ENCODE data around the gene EGFL8.
A peak's percentile ranks its signal among the peaks of the same experiment; 100 is the strongest.
"Not testable (repeated sequence)": the region's sequence is repeated elsewhere in the genome, so short reads cannot be mapped to it uniquely, and the experiment has no call there.

EGFL8 gene

DNA sequence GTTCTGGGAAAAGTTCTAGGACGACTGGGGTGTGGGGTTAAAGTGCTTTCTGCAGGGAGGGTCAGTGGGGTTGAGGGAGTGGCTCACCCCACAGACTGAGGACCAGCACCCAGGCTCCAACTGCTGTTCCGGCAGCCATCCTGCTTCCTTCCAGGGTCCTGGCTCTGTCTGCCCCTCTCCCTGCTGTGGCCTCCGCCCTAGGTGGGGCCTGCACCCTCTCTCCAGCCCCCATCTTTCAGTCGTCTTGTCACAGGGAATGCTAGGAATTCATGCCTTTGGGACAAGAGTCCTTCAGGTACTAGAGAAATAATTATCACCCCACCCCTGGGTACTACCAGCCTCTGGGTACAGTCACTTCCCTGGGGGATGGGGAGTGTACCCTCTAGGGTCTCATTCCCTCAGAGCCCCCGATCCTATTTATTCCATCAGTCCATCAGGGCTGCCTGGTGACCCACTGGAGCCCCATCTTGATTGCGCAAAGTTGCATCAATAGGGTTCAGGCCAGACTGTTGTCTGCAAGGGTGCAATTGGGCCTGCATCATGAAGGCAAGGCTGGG is 19.8 kb downstream of the EGFL8 start, which contains the start of gene AGER:
TSS of gene AGER (minus strand) at position 170 of the 557 bp plus-strand sequence. CDS start at position 139, 31 bp downstream.
- Histone ChIP-seq H3F3A (ENCODE audit: low read depth) (no peaks in the 10 kb centered on the region), H3K36me3 (ENCODE audit: insufficient read depth, low read length) (peaks cover 28% of the 10 kb centered on the region; the same call in 1 of the 2 replicates), H3K9me2 (replicated peaks; ENCODE audit: low read depth, low read length) (no peaks in the 10 kb centered on the region), H3K4me3 (ENCODE audit: low read length, poor library complexity, severe bottlenecking) (no peak within 1 kb of the TSS), H3K79me2 (ENCODE audit: insufficient read depth, low read length) (peaks cover 51% of the 10 kb centered on the region), H3K4me1 (ENCODE audit: insufficient read depth, low read length, poor library complexity, severe bottlenecking) (peaks cover 20% of the 10 kb centered on the region), H3K27me3 (ENCODE audit: insufficient read depth, low read length, poor library complexity, severe bottlenecking) (no peaks in the 10 kb centered on the region), H2AFZ (ENCODE audit: low read length) (no peak within 1 kb of the TSS), H3K4me2 (ENCODE audit: low read depth, low read length, poor library complexity, severe bottlenecking) (no peak within 1 kb of the TSS), H3K9me3 (ENCODE audit: insufficient read depth, low read depth, low read length) (no peaks in the 10 kb centered on the region), H4K20me1 (ENCODE audit: insufficient read depth, low read length, poor library complexity, severe bottlenecking) (peaks cover 10% of the 10 kb centered on the region), H3K9ac (ENCODE audit: low read depth, low read length, poor library complexity, severe bottlenecking) (no peak within 1 kb of the TSS)
- no peak for TF ChIP-seq EZH2phosphoT487 (IDR thresholded peaks at IDR 0.05; ENCODE audit: borderline replicate concordance)
- TF ChIP-seq, protein P1, sequence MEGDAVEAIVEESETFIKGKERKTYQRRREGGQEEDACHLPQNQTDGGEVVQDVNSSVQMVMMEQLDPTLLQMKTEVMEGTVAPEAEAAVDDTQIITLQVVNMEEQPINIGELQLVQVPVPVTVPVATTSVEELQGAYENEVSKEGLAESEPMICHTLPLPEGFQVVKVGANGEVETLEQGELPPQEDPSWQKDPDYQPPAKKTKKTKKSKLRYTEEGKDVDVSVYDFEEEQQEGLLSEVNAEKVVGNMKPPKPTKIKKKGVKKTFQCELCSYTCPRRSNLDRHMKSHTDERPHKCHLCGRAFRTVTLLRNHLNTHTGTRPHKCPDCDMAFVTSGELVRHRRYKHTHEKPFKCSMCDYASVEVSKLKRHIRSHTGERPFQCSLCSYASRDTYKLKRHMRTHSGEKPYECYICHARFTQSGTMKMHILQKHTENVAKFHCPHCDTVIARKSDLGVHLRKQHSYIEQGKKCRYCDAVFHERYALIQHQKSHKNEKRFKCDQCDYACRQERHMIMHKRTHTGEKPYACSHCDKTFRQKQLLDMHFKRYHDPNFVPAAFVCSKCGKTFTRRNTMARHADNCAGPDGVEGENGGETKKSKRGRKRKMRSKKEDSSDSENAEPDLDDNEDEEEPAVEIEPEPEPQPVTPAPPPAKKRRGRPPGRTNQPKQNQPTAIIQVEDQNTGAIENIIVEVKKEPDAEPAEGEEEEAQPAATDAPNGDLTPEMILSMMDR (conservative IDR thresholded peaks at IDR 0.05; ENCODE audit: low read length) = no peak

DNA sequence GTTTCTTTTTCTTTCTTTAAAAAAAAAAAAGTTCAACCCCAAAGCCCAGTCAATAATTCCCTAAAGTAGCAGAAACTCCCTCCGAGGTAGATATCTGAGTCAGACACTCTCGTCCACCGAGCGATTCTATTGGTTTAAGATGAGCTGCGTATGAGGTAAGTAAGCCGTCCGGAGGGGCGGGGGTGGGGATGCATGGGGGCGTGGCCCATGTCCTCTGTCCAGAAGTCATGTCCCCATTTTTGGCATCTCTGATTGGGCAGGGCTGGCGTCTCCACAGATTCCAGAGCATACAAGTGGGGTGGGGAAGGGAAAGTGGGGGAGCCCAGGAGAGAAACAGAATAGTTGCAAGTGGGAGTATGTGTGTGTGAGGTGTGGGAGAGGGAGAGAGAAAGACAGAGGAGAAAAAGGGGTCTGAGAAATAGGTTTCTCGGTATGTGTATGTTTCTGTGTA is 21.3 kb downstream of the EGFL8 start:
- H3K36me3 ChIP-seq (ENCODE audit: insufficient read depth, low read length) = peaks cover 28% of the 10 kb centered on the region; the same call in 1 of the 2 replicates

DNA sequence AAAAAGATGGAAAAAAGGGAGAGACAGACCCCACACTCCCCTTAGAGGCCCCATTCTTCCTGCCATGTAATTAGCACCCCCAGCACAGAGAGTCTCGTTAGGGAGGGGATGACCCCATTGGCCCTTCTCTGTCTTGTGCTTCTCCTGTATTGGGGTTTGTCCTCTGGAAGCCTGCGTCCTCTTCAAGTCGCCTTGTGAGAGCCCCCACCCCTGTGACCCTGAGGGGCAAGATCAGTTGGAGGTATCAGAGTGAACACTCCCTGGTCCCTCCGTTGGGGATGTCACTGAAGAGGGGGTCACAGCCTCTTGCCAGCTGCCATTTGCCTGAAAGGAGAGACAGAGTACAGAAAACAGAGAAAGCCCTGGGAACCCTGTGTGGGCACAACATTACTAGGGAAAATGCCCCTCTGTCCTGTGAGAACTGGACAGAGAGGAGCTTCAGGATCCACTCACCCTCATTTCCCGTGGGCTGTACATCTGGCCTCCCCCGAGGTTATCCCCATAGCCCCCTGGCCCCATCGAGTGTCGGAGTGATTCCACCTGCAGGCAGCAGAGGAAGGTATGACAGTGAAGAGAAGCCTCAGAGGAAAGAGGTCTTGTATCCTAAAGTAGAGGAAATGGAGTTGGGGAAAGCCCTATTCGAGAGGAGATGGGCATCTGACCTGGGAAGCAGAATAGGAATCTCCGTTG is 21.9 kb downstream of the EGFL8 start:
- Histone ChIP-seq H3K9ac (ENCODE audit: low read depth, low read length, poor library complexity, severe bottlenecking) (peak overlapping the region; percentile 22), H3K79me2 (ENCODE audit: insufficient read depth, low read length) (peaks cover 52% of the 10 kb centered on the region), H4K20me1 (ENCODE audit: insufficient read depth, low read length, poor library complexity, severe bottlenecking) (peaks cover 11% of the 10 kb centered on the region), H3K4me1 (ENCODE audit: insufficient read depth, low read length, poor library complexity, severe bottlenecking) (peaks cover 19% of the 10 kb centered on the region), H3K36me3 (ENCODE audit: insufficient read depth, low read length) (peaks cover 28% of the 10 kb centered on the region; the same call in 1 of the 2 replicates)
- H3K4me3 ChIP-seq (ENCODE audit: low read length, poor library complexity, severe bottlenecking); H3K27me3 ChIP-seq (ENCODE audit: insufficient read depth, low read length, poor library complexity, severe bottlenecking); H3K9me3 ChIP-seq (ENCODE audit: insufficient read depth, low read depth, low read length); H3K9me2 ChIP-seq (replicated peaks; ENCODE audit: low read depth, low read length); H3F3A ChIP-seq (ENCODE audit: low read depth); H2AFZ ChIP-seq (ENCODE audit: low read length); H3K4me2 ChIP-seq (ENCODE audit: low read depth, low read length, poor library complexity, severe bottlenecking): not testable (repeated sequence)

More for the DNA sequence above, 21.3 kb downstream of the EGFL8 start:
- H3K9me2 ChIP-seq (replicated peaks; ENCODE audit: low read depth, low read length); H3F3A ChIP-seq (ENCODE audit: low read depth); H3K9me3 ChIP-seq (ENCODE audit: insufficient read depth, low read depth, low read length); H2AFZ ChIP-seq (ENCODE audit: low read length); H3K4me3 ChIP-seq (ENCODE audit: low read length, poor library complexity, severe bottlenecking); H3K4me2 ChIP-seq (ENCODE audit: low read depth, low read length, poor library complexity, severe bottlenecking); H3K27me3 ChIP-seq (ENCODE audit: insufficient read depth, low read length, poor library complexity, severe bottlenecking); H3K9ac ChIP-seq (ENCODE audit: low read depth, low read length, poor library complexity, severe bottlenecking): not testable (repeated sequence)
- H3K4me1 ChIP-seq (ENCODE audit: insufficient read depth, low read length, poor library complexity, severe bottlenecking) = peaks cover 13% of the 10 kb centered on the region
- H3K79me2 ChIP-seq (ENCODE audit: insufficient read depth, low read length) = peaks cover 52% of the 10 kb centered on the region
- H4K20me1 ChIP-seq (ENCODE audit: insufficient read depth, low read length, poor library complexity, severe bottlenecking) = peaks cover 11% of the 10 kb centered on the region

DNA sequence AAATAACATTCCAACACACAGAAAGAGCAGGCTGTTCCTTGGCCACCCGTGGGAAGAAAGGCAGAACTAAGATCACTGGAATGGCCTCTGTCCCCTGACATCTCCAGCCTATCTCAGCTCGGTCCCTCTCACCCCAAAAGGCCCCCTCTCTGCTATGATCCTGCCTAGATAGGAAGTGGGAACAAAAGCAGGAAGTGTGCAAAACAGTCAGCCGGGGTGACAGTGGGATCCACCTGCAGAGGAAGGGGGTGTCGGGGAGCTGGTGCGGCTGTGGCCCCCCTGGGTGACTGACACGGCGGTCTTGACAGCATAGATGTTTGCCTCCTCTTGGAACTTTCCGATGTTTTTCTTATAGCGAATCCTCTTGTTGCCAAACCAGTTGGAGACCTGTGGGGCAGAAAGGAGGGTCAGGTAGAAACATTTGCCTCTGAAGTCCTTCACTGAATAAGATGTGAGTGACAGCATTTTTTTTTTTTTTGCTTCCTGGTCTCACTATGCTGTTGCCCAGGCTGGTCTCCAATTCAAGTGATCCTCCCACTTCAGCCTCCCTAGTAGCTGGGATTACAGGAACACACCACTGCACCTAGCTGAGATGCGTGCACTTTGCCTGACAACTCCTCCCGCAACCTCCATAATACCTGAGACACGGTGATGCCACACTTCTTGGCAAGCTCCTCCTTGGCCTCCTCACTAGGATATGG is 22.8 kb downstream of the EGFL8 start:
- TF ChIP-seq, protein P1 (conservative IDR thresholded peaks at IDR 0.05; ENCODE audit: low read length) = no peak
- TF ChIP-seq EZH2phosphoT487 (IDR thresholded peaks at IDR 0.05; ENCODE audit: borderline replicate concordance) = no peak
- Histone ChIP-seq H3K9ac (ENCODE audit: low read depth, low read length, poor library complexity, severe bottlenecking) (peak overlapping the region; percentile 22), H3K9me2 (replicated peaks; ENCODE audit: low read depth, low read length) (no peaks in the 10 kb centered on the region), H3K4me1 (ENCODE audit: insufficient read depth, low read length, poor library complexity, severe bottlenecking) (peaks cover 27% of the 10 kb centered on the region), H3K4me2 (ENCODE audit: low read depth, low read length, poor library complexity, severe bottlenecking) (peak overlapping the region; percentile 99), H3K9me3 (ENCODE audit: insufficient read depth, low read depth, low read length) (no peaks in the 10 kb centered on the region), H3F3A (ENCODE audit: low read depth) (no peaks in the 10 kb centered on the region), H2AFZ (ENCODE audit: low read length) (no peak overlapping the region), H3K27me3 (ENCODE audit: insufficient read depth, low read length, poor library complexity, severe bottlenecking) (no peaks in the 10 kb centered on the region), H3K79me2 (ENCODE audit: insufficient read depth, low read length) (peaks cover 57% of the 10 kb centered on the region), H3K4me3 (ENCODE audit: low read length, poor library complexity, severe bottlenecking) (no peak overlapping the region), H3K36me3 (ENCODE audit: insufficient read depth, low read length) (peaks cover 28% of the 10 kb centered on the region; the same call in 1 of the 2 replicates), H4K20me1 (ENCODE audit: insufficient read depth, low read length, poor library complexity, severe bottlenecking) (peaks cover 11% of the 10 kb centered on the region)

DNA sequence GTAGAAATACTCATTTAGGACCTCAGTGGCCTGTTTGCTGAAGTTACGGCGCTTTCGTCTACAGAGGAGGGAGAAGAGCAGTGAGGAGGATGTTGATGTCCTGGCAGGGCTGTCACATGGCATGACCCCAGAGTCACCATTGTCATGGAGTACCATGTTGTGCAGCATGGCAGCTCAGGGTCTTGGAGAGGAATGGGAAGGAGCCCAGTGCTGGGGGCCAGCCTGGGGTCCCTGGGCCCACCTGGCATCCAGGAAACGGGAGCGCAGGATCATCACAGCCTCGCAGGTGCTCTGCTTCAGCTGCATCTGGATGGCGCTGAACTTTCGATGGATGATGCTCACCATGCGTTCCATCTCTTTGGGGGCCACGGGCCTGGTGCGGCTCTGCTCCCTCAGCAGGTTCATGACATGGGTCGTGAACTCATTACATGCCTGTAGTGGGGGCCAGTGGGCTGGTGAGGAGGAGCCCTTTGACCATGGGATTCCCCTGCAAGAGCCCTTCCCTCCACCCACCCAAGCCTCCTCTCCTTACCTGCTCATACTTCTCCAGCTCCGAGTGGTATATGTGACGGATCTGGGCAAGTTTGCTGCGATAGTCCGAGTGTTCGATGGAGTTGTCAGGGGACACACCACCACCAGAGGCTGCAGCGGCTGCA is 23.5 kb downstream of the EGFL8 start:
- not testable (repeated sequence) for H3F3A ChIP-seq (ENCODE audit: low read depth); H3K9me2 ChIP-seq (replicated peaks; ENCODE audit: low read depth, low read length); H3K27me3 ChIP-seq (ENCODE audit: insufficient read depth, low read length, poor library complexity, severe bottlenecking); H2AFZ ChIP-seq (ENCODE audit: low read length); H3K9me3 ChIP-seq (ENCODE audit: insufficient read depth, low read depth, low read length)
- Histone ChIP-seq H3K4me3 (ENCODE audit: low read length, poor library complexity, severe bottlenecking) (peak overlapping the region; percentile 91), H3K4me1 (ENCODE audit: insufficient read depth, low read length, poor library complexity, severe bottlenecking) (peaks cover 33% of the 10 kb centered on the region), H3K79me2 (ENCODE audit: insufficient read depth, low read length) (peaks cover 64% of the 10 kb centered on the region), H3K4me2 (ENCODE audit: low read depth, low read length, poor library complexity, severe bottlenecking) (peak overlapping the region; percentile 99), H3K9ac (ENCODE audit: low read depth, low read length, poor library complexity, severe bottlenecking) (peak overlapping the region; percentile 96), H4K20me1 (ENCODE audit: insufficient read depth, low read length, poor library complexity, severe bottlenecking) (peaks cover 11% of the 10 kb centered on the region), H3K36me3 (ENCODE audit: insufficient read depth, low read length) (peaks cover 25% of the 10 kb centered on the region; the same call in 1 of the 2 replicates)

All from Loucy (cell line).